ENCODE data around the gene BOD1.

Gene BOD1

DNA sequence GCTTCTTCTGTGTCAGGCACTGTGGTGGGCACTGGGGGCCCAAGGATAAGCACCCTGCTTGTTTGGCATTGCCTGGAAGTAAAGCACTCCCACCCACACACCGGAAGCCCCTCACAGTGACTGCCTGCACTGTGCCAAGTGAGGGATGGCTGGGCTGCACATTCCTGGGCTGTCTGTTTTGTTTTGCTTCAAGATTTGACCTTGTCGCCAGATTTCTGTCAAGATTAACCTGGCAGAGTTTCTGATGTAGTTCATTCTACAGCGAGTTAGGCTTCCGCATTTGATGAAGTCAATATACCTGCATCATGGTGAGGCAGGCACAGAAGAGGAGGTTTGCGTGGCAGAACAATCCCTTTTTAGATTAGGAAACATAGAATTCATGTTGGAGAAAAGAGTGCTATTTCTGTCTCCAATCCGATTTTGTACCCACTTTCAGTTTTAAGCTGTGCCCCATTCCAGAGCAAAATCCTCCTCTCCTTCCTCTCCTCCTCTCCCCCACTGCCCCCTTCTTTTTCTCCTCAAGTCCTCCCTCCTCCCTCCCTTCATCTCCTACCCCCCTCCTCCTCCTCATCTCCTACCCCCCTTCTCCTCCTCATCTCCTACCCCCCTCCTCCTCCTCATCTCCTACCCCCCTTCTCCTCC, 14.4 kb upstream of the BOD1 start:
- Mint-ChIP-seq H3K4me1 (ENCODE audit: low read depth) (peaks cover under 1% of the 10 kb centered on the region), H3K4me3 (no peak overlapping the region), H3K27ac (no peak overlapping the region), H3K36me3 (ENCODE audit: low read depth) (no peaks in the 10 kb centered on the region), H3K9me3 (no peaks in the 10 kb centered on the region), H3K27me3 (ENCODE audit: low read depth) (peaks cover 3% of the 10 kb centered on the region)
- DNase-seq (ENCODE audit: low spot score): no peak

DNA sequence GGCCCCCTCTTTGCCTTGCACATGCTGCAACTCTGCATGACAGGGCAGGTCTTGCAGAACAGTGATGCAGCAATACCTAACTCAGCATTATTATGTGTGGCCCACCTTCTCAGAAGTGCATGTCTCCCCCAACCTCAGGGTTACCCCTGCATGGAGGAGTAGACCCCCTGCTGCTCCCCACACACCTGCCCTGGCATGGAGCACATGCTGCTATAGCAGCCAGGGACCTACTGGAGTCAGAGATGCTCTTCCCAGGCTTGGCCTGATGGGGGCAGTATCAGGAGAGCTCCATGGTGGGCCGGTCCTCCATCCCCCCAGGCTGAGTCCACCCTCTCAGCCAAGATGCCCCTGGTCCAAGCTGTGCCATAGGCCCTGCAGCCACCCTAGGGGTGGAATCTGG, 13.2 kb upstream of the BOD1 start:
- Mint-ChIP-seq H3K27ac (no peak overlapping the region), H3K9me3 (no peaks in the 10 kb centered on the region), H3K4me1 (ENCODE audit: low read depth) (peaks cover 1% of the 10 kb centered on the region), H3K27me3 (ENCODE audit: low read depth) (peaks cover 3% of the 10 kb centered on the region), H3K4me3 (no peak overlapping the region), H3K36me3 (ENCODE audit: low read depth) (no peaks in the 10 kb centered on the region)
- DNase-seq (ENCODE audit: low spot score): no peak

DNA sequence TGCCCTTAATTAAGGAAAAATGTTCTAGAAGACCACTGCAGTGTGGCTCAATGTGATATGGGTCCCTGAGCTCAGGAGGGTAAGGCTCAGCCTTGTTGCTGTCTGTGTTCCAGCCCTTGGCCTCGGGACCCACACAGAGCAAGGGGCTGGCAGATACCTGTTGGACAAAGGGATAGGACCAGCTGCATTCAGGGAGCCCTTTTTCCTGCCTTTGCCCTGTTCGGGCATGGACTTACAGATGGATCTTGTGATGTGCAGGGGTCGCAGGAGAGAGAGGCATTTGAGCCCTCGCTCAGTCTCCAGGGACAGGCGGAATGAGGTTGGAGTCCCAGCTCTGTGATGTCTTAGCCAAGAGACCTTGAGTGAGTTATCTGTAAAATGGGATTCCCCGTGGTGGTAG, 12.1 kb upstream of the BOD1 start:
- H3K4me3 Mint-ChIP-seq: no peak overlapping the region

DNA sequence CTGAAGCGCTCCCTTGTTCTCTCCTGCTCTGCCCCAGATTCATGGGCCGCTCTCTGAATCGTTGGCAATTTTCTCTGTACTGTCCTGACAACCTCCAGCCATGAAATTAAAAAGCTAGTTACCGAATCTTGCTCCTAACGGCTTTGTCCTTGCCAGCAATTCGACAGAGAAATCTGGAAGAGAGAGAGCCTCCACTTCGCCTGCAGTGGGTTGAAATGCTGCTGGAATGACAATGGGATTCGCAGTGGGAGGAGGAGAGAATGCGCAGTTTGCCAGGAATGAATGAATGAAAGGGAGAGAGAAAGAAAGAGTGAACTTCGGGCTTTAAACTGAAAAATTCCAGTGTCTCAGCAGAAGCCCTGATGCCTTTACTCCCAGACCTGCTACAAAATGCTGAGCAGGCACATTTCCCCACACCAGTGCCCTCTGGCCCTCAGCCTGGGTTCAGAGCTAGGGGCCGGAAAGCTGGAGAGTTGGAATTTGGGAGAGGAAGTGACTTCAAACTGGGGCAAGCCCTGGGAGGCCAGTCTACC, 11.5 kb upstream of the BOD1 start:
- Mint-ChIP-seq H3K36me3 (ENCODE audit: low read depth) (no peaks in the 10 kb centered on the region), H3K27me3 (ENCODE audit: low read depth) (peaks cover 3% of the 10 kb centered on the region)

More for the DNA sequence above, 12.1 kb upstream of the BOD1 start:
- DNase-seq (ENCODE audit: low spot score): no peak
- no peaks in the 10 kb centered on the region for H3K9me3 Mint-ChIP-seq
- peaks cover 3% of the 10 kb centered on the region for H3K27me3 Mint-ChIP-seq (ENCODE audit: low read depth)
- H3K4me1 Mint-ChIP-seq (ENCODE audit: low read depth): peaks cover 3% of the 10 kb centered on the region
- H3K27ac Mint-ChIP-seq: no peak overlapping the region
- no peaks in the 10 kb centered on the region for H3K36me3 Mint-ChIP-seq (ENCODE audit: low read depth)

DNA sequence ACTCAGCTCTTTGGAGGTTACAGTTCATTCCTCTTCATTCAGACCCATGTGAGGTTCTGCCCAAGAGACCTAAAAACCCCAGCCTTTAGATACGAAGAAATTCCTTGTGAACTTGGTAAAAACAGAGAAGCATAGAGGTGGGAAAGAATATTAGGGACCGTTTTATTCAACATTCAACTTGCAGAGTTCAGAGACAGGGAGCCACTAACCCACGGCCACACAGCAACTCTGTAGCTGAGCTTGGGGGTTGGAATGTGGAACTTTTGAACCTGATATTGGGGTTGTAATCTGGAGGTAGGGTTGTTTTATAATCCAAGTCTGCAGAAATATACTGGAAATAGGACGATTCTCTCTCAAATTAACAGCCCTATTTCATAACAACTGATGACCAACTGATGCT, 10.8 kb upstream of the BOD1 start:
- DNase-seq (ENCODE audit: low spot score): no peak
- peaks cover 3% of the 10 kb centered on the region for H3K27me3 Mint-ChIP-seq (ENCODE audit: low read depth)
- no peak overlapping the region for H3K27ac Mint-ChIP-seq
- H3K4me3 Mint-ChIP-seq: no peak overlapping the region
- no peaks in the 10 kb centered on the region for H3K36me3 Mint-ChIP-seq (ENCODE audit: low read depth)
- H3K9me3 Mint-ChIP-seq: no peaks in the 10 kb centered on the region
- H3K4me1 Mint-ChIP-seq (ENCODE audit: low read depth): peaks cover 4% of the 10 kb centered on the region

More for the DNA sequence above, 11.5 kb upstream of the BOD1 start:
- no peak overlapping the region for H3K27ac Mint-ChIP-seq
- peaks cover 4% of the 10 kb centered on the region for H3K4me1 Mint-ChIP-seq (ENCODE audit: low read depth)
- H3K4me3 Mint-ChIP-seq: no peak overlapping the region
- H3K9me3 Mint-ChIP-seq: no peaks in the 10 kb centered on the region
- no peak for DNase-seq (ENCODE audit: low spot score)

DNA sequence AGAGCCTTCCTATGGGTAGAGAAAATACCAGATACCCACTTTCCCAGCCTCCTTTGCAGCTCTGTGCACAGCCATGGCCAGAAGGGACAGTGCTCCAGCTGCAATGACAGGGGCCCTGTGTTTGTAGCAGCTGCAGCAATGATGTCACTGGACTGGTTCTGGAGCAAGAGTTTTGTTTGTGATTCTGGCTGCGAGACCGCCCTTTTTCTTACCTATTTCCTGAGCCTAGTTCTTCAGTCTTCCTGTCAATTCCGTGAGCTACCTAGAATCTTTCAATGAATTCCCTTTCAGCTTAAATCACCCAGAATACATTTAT, 10.0 kb upstream of the BOD1 start:
- Mint-ChIP-seq H3K4me1 (ENCODE audit: low read depth) (peaks cover 4% of the 10 kb centered on the region), H3K36me3 (ENCODE audit: low read depth) (no peaks in the 10 kb centered on the region), H3K27me3 (ENCODE audit: low read depth) (peaks cover under 1% of the 10 kb centered on the region), H3K4me3 (no peak overlapping the region), H3K27ac (no peak overlapping the region), H3K9me3 (no peaks in the 10 kb centered on the region)
- DNase-seq (ENCODE audit: low spot score): no peak

DNA sequence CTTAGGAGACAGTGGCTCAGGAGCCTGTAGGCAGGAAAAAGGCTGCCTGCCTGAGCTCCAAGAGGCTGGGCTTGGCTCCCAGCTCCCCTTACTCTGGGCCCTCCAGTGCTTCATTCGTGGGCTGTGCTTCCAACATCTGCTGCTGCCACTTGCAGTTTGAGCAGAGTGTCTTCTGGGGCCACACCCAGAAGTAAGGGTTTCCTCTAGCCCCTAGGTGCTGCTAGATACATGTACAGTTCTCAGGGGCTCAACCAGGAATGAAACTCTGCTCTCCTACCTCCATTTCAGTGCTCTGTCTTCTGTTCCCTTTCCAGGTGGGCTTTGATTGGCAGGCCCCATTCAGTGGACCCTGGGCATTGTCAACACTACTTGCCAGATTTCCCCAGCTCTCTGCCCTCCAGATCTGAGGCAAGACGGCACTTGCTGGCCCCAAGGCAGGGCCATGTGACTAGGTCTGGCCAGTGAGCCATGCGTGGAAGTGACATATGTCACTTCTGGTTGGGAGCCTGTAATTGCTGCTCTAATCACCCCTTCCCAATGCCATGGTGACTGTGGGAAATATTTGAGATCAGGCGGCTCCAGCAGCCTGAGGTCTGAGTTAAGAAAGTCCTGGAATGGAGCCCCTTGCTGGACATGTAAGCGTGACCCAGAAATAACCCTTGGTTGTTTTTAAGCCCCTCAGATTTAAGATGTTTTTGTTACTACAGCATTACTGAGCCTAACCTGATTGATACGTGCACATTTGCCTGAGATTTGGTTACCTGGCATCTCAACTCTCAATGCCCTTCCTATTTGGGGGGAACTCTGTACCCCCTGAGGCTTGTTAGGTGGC, 9.4 kb upstream of the BOD1 start:
- Mint-ChIP-seq H3K9me3 (no peaks in the 10 kb centered on the region), H3K27ac (no peak overlapping the region), H3K4me3 (no peak overlapping the region), H3K4me1 (ENCODE audit: low read depth) (peaks cover 4% of the 10 kb centered on the region), H3K36me3 (ENCODE audit: low read depth) (no peaks in the 10 kb centered on the region), H3K27me3 (ENCODE audit: low read depth) (no peaks in the 10 kb centered on the region)
- no peak for DNase-seq (ENCODE audit: low spot score)

DNA sequence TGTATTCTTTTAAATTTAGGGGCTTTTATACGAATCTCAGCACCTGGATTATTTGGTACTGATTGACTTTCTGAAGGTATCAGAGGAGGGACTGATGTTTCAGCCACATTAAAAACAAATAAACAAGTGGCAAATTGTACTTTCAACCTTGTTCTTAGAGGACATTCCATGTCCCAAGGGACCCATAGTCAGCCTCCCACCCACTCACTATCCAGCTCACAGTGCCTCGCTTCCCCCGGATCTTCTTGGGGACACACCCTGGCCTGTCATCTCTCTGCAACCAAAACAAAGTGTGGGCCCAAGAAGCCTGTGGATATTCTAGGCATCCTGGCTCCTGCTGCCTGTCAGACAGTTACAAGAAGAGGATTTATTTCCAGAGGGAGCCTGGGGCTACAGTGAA, 8.8 kb upstream of the BOD1 start:
- H3K27me3 Mint-ChIP-seq (ENCODE audit: low read depth): no peaks in the 10 kb centered on the region
- no peak overlapping the region for H3K27ac Mint-ChIP-seq
- H3K4me1 Mint-ChIP-seq (ENCODE audit: low read depth): peaks cover 4% of the 10 kb centered on the region
- no peaks in the 10 kb centered on the region for H3K36me3 Mint-ChIP-seq (ENCODE audit: low read depth)
- no peaks in the 10 kb centered on the region for H3K9me3 Mint-ChIP-seq
- H3K4me3 Mint-ChIP-seq: no peak overlapping the region
- no peak for DNase-seq (ENCODE audit: low spot score)

DNA sequence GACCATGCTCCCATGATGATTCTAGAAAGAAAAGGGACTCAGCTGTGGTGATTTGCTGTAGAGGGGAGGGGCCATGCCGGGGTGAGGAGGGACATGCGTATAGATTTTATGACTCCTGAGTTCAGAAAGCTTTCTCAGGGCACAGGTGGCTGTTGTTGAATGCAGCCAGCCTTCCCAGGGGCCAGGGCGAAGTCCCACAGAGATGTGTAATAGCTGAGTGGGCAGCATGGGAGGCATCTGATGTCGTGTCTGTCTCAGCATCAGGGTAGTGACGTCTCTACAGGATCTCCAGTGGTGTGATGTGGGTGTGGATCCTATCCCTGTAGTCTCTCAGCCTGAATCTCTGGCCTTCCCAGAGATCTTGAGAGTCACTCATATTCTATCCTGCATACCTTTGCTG, 7.8 kb upstream of the BOD1 start:
- H3K4me1 Mint-ChIP-seq (ENCODE audit: low read depth): peaks cover 4% of the 10 kb centered on the region
- H3K27me3 Mint-ChIP-seq (ENCODE audit: low read depth): no peaks in the 10 kb centered on the region
- no peaks in the 10 kb centered on the region for H3K36me3 Mint-ChIP-seq (ENCODE audit: low read depth)
- no peak overlapping the region for H3K4me3 Mint-ChIP-seq
- H3K27ac Mint-ChIP-seq: no peak overlapping the region
- H3K9me3 Mint-ChIP-seq: no peaks in the 10 kb centered on the region
- DNase-seq (ENCODE audit: low spot score): no peak

DNA sequence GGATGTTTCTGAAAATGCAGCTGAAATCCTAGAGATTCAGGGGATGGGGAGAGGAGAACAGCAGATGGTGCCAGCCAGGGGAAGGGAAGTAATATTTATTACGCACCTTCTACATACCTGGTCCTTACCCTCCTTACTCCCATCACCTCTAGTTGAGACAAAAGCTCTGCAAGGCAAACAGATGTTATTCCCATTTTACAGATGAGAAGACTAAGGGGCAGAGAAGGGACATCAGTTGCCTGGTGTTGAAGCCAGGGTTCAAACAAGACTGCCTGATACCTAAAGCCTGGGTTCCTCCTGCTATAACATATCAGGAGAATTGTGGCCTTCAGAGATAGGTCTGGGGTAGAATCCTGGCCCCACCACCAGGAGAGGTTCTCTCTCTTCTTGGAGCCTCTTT, 7.3 kb upstream of the BOD1 start:
- H3K9me3 Mint-ChIP-seq: no peaks in the 10 kb centered on the region
- no peak for DNase-seq (ENCODE audit: low spot score)
- H3K27ac Mint-ChIP-seq: no peak overlapping the region
- no peaks in the 10 kb centered on the region for H3K36me3 Mint-ChIP-seq (ENCODE audit: low read depth)
- H3K4me3 Mint-ChIP-seq: no peak overlapping the region
- H3K4me1 Mint-ChIP-seq (ENCODE audit: low read depth): peaks cover 5% of the 10 kb centered on the region
- no peaks in the 10 kb centered on the region for H3K27me3 Mint-ChIP-seq (ENCODE audit: low read depth)

DNA sequence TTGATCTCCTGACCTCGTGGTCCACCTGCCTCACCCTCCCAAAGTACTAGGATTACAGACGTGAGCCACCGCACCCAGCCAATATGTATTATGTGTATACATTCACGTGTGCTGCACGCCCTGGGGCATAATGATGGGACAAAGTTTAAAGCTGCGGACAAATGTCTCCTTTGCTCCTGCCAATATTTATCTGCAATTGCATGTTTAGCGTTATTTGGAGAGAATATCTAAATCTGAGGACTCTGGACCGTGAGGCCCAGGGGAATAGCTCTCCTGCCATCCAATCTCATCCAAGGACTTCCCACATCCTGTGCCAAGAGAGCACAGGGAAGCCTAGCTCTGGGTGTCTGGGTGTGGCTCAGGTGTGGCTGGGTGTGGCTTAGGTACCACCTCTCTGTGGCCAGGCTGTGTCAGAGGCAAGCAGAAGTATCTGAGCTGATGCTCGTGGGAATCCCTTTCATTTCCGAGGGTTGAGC, 6.9 kb upstream of the BOD1 start:
- Mint-ChIP-seq H3K27ac (no peak overlapping the region), H3K9me3 (no peaks in the 10 kb centered on the region), H3K36me3 (ENCODE audit: low read depth) (no peaks in the 10 kb centered on the region), H3K4me3 (no peak overlapping the region), H3K27me3 (ENCODE audit: low read depth) (no peaks in the 10 kb centered on the region), H3K4me1 (ENCODE audit: low read depth) (peaks cover 6% of the 10 kb centered on the region)
- no peak for DNase-seq (ENCODE audit: low spot score)

DNA sequence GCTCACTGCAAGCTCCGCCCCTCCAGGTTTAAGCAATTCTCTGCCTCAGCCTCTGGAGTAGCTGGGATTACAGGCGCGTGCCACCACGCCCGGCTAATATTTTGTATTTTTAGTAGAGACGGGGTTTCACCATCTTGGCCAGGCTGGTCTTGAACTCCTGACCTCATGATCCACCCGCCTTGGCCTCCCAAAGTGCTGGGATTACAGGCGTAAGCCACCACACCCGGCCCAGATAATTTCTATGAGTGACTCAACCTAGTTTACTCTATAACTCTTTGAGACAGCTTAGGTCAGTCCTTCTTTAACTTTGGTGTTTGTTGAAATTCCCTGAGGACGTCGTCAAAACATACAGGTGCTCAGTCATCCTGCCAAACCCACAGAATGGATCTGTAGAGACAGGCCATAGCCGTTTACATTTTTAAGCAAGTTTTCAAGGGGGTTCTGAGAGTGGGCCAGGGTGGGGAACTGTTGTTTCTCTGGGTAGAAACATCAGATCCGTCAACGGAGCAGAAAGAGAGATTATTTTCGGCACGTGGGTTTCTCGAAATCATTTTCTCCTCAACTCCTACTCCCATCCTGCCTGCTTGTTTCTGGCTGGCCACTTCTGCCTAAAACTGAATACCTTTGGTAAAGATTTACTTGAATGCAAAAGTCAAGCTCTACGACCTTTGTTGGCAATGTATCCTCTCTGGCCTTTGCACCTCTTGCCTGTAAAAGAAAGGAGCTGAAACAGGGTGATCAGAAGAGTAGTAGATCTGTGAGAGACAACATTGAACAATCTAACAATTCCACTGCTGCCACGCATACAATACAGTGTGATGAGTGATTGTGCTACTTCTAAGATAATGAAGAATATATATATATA, 6.0 kb upstream of the BOD1 start:
- Mint-ChIP-seq H3K36me3 (ENCODE audit: low read depth) (no peaks in the 10 kb centered on the region), H3K27ac (no peak overlapping the region), H3K9me3 (no peaks in the 10 kb centered on the region), H3K4me1 (ENCODE audit: low read depth) (peaks cover 6% of the 10 kb centered on the region), H3K27me3 (ENCODE audit: low read depth) (no peaks in the 10 kb centered on the region), H3K4me3 (no peak overlapping the region)
- no peak for DNase-seq (ENCODE audit: low spot score)

DNA sequence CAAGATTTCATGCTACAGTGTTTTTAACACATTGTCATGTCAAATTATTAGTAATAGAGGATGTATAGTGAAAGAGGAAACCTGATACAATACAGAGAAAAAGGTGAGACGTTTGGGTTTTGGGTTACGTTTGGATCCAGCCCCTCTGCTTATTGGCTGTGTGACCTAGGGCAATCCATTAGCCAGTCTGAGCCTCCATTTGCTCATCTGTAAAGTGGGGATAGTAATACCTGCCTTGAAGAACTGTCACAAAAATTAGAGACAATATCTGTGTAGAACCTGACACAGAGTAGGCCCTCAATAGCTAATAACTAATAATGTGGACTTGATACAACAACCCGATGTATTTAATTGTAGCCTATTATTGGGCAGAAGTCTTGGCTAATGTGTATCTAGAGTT, 4.3 kb upstream of the BOD1 start:
- H3K36me3 Mint-ChIP-seq (ENCODE audit: low read depth): no peaks in the 10 kb centered on the region
- H3K4me1 Mint-ChIP-seq (ENCODE audit: low read depth): peaks cover 9% of the 10 kb centered on the region
- H3K9me3 Mint-ChIP-seq: no peaks in the 10 kb centered on the region
- H3K27me3 Mint-ChIP-seq (ENCODE audit: low read depth): no peaks in the 10 kb centered on the region
- no peak for DNase-seq (ENCODE audit: low spot score)
- no peak overlapping the region for H3K4me3 Mint-ChIP-seq
- H3K27ac Mint-ChIP-seq: no peak overlapping the region
